Mucosa of gallbladder (tissue), 1 donor: Measurements from ENCODE around the gene CAVIN4. TPM values are rescaled to one million over a fixed set of nuclear protein-coding genes. Genes with fewer than 3 reads are reported as not detected.

Experiments used
- DNase-seq: peaks from one replicate; pipeline ENCODE4 v3.0.0-alpha.2; 2020; ENCODE audit warnings: low spot score
- total RNA-seq: library from RNA; stranded (reverse); gene quantifications from one replicate; pipeline ENCODE4 v1.2.1, GENCODE V29; 2021
- donor health status: DM: no; HTN: no; CAD: no.

The CAVIN4 gene
- total RNA-seq, 1 donor from 2014 or later = 0.26 TPM

- no peak for DNase-seq
These were observed 12.6 kb downstream of the CAVIN4 start for GRCh38 chr9:100590481-100590880.

DNA sequence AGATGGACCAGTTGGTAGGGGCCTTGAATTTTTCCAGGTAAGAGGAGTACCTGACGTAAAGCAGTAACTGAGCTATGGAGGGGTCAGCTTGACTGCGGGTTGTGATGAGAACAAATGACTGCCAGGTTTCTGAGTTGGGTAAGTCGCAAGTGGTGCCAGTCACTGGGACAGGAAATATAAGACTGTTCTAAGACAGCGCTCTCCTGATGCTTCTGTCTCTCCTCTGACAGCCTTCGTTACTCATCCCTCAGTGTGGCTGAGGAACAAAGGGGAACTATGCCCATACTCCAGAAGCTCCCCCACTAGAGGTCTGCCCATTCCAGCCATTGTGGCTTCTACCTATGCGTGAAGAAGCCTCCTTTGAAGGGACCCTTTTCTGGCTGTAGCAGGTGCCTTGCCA, 13.3 kb downstream of the CAVIN4 start:
- DNase-seq = no peak

DNA sequence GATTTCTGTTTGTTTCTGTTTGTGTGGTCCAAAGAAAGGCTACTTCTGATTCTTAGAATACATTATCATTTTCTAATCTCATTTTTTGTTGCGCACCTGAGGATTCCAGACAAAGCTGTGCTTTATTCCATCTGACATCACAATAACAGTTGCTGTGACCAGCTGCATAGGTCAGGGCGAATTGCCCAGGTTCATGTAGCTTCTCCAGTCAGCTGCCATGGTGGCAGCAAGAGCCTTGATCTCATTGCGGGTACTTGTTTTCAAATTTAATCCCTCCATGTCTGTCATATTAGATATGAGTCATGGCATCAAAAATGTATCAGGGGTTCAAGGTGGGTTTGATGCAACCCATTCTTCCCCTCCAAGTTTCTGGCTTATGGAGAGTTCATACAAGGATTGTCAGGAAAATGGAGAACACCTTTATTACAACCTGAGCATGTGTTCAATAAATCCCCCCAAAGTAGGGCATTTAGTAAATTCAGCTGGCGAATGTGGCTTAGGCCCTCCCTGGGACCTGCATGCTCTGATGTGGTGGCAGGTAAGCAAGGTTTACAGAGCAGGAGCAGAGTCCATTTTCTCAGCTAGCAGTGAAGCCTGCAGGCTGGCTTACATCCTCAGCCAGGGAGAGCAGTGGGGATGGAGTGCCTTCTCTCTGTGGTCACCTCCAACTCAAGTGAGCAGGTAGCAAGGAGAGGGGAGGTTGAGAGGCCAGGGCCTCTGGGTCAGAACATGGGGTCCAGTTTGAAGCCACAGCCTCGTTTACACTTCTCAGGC, 13.9 kb downstream of the CAVIN4 start:
- DNase-seq = no peak

- DNase-seq = peak; percentile 22
These were observed 17.7 kb downstream of the CAVIN4 start for GRCh38 chr9:100595391-100596199.

GRCh38 chr9:100597236-100597635, 19.4 kb downstream of the CAVIN4 start:
- DNase-seq = no peak

DNA sequence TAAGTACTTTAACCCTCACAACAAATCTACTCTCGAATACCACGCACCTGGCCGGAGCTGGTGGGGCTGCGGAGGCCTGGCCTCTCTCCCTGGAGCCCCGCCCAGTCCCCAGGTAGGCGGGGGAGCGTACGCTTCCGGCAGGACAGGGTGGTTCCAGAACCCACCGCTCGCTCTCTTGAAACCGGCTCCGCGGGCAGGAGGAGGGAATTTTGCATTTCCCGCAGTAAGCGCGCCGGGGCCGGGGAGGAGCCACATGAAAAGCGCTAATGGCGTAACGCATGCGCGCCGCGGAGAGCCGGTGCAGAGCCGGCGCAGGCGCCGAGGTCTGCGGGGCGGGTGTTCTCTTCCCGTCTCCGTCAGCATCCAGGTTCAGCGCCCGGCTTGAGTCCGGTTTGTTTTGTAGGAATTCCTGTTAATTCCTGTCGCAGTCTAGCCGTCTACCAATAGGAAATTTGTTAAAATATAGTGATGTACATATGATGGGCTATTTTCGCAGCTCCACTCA, 20.8 kb downstream of the CAVIN4 start:
- peak; percentile 84 for DNase-seq

DNA sequence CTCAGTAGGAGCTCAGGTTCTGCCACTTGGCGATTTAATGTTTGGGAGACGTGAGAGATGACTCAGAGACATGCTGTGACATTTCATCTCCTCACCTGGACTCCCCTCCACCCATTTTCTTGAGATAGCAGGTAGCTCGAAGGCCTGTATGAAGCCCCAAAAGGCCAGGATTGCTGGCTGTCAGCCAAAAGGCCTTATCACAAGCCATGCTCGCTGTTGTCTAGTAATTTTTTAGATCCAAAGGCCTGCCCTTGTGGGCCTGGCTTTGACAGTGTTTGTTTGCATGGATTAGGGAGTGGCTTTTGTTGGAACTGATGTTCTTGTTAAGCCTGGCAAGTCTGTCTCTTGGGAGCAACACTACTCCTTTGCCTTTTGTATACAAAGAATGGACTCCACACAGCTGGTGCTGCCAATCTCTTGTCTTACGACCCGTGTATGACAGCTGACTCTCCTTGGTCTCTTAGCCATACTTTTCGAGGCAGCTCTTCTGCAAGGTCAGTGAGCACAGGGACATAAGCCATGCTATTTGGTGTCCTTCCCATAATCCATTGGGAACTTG, 22.7 kb downstream of the CAVIN4 start:
- DNase-seq = no peak

GRCh38 chr9:100601216-100601615, 23.3 kb downstream of the CAVIN4 start:
- peak; percentile 34 for DNase-seq

- DNase-seq = peak; percentile 30
These were observed 24.5 kb downstream of the CAVIN4 start for GRCh38 chr9:100602342-100602801.

DNA sequence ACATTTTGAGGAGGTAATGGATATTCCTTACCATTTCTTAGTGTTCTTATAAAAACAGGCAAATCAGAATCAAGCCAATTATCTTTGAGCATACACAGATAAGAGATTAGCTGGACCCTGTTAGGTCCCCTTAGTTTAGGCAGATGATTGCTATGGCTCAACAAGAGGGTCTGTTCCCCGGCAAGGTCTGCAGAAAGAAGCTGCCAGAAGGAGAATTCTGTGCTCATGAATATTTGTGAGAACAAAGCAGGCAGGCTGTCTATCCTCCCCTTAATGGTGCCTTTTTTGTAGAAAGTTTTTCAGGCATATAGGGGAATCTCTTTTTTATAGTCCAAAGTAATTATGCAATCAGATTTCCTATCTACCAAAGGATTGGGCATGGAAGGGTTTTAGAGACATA, 27.5 kb downstream of the CAVIN4 start:
- DNase-seq = no peak

DNA sequence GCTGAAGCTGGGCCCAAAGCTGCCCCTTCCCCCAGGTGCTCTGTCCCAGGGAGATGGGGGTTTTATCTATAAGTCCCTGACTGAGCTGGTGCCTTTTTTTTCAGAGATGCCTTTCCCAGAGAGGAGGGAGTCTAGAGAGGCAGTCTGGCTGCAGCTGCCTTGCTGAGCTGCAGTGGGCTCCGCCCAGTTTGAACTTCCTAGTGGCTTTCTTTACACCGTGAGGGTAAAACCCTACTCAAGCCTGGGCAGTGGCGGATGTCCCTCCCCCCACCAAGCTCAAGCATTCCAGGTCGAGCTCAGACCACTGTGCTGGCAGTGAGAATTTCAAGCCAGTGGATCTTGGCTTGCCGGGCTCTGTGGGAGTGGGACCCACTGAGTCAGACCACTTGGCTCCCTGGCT, 41.3 kb downstream of the CAVIN4 start:
- no peak for DNase-seq

DNA sequence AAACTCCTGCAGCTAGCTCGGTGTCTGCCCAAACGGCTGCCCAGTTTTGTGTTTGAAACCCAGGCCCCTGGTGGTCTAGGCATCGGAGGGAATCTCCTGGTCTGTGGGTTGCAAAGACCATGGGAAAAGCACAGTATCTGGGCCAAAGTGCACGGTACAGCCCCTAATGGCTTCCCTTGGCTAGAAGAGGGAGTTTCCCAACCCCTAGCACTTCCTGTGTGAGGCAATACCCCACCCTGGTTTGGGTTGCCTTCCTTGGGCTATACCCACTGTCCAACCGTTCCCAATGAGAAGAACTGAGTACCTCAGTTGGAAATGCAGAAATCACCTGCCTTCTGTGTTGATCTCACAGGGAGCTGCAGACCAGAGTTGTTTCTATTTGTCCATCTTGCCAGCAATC, 41.8 kb downstream of the CAVIN4 start:
- DNase-seq = no peak

- DNase-seq = no peak
These were observed 46.1 kb downstream of the CAVIN4 start for GRCh38 chr9:100623969-100624368.

- DNase-seq = no peak
These were observed 49.1 kb downstream of the CAVIN4 start for GRCh38 chr9:100626949-100627348.

DNA sequence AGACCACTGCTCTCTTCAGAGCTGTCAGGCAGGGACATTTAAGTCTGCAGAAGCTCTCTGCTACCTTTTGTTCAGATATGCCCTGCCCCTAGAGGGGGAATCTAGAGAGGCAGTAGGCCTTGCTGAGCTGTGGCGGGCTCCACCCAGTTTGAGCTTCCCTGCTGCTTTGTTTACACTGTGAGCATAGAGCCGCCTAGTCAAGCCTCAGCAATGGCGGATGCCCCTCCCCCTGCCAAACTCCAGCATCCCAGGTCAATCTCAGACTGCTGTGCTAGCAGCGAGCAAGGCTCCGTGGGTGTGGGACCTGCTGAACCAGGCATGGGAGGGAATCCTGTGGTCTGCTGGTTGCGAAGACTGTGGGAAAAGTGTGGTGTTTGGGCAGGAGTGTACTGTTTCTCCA, 59.9 kb downstream of the CAVIN4 start:
- no peak for DNase-seq

Other genes starting within 250 kb of the CAVIN4 start
- 10.2 TPM for gene TEX10, start 225.1 kb upstream of the CAVIN4 start, total RNA-seq
- 14.9 TPM for gene MSANTD3, start 150.9 kb upstream of the CAVIN4 start, total RNA-seq
- 0.63 TPM for gene TMEFF1, start 104.9 kb upstream of the CAVIN4 start, total RNA-seq